HG02678 (cell line): ENCODE measurements around the gene MEI1.

ENCODE experiments used
- ATAC-seq: cut with Tn5 transposase; IDR thresholded peaks from one replicate; pipeline ENCODE4 v1.9.1; 2021; ENCODE audit warnings: mild to moderate bottlenecking, moderate library complexity; ENCODE audit not compliant: unreplicated experiment

MEI1 gene

GRCh38 chr22:41781507-41781906 lies 82.2 kb downstream of the MEI1 start:
- ATAC-seq = peak; percentile 9

GRCh38 chr22:41782316-41782715 lies 83.0 kb downstream of the MEI1 start:
- ATAC-seq = no peak

- ATAC-seq = no peak
These were observed 83.4 kb downstream of the MEI1 start for GRCh38 chr22:41782751-41783150.

- ATAC-seq = no peak
These were observed 88.0 kb downstream of the MEI1 start for GRCh38 chr22:41787331-41787730.

- no peak for ATAC-seq
These were observed 94.6 kb downstream of the MEI1 start for GRCh38 chr22:41793871-41794270.

GRCh38 chr22:41798736-41799135 lies 99.4 kb downstream of the MEI1 start:
- no peak for ATAC-seq

GRCh38 chr22:41799486-41800347 lies 100.4 kb downstream of the MEI1 start:
- peak; percentile 34 for ATAC-seq

GRCh38 chr22:41800348-41801146 lies 101.2 kb downstream of the MEI1 start, which contains the start of gene CCDC134:
TSS of gene CCDC134 (plus strand) at chr22:41800679. CDS start at chr22:41808891, 8,212 bp downstream.
- ATAC-seq = peak; percentile 95

GRCh38 chr22:41801147-41801819 lies 102.0 kb downstream of the MEI1 start:
- ATAC-seq = no peak

GRCh38 chr22:41801886-41802285 lies 102.6 kb downstream of the MEI1 start:
- ATAC-seq = no peak

GRCh38 chr22:41805639-41806038 lies 106.3 kb downstream of the MEI1 start:
- ATAC-seq = no peak

GRCh38 chr22:41808400-41808799 lies 109.1 kb downstream of the MEI1 start:
- ATAC-seq = no peak

GRCh38 chr22:41810022-41810421 lies 110.7 kb downstream of the MEI1 start:
- ATAC-seq = no peak

- no peak for ATAC-seq
These were observed 113.7 kb downstream of the MEI1 start for GRCh38 chr22:41812805-41813545.

- ATAC-seq = no peak
These were observed 114.6 kb downstream of the MEI1 start for GRCh38 chr22:41813726-41814410.

- ATAC-seq = no peak
These were observed 116.4 kb downstream of the MEI1 start for GRCh38 chr22:41815716-41816115.

- no peak for ATAC-seq
These were observed 116.9 kb downstream of the MEI1 start for GRCh38 chr22:41816241-41816640.

- ATAC-seq = no peak
These were observed 117.6 kb downstream of the MEI1 start for GRCh38 chr22:41816871-41817270.

GRCh38 chr22:41818011-41818410 lies 118.7 kb downstream of the MEI1 start:
- ATAC-seq = no peak

- no peak for ATAC-seq
These were observed 119.3 kb downstream of the MEI1 start for GRCh38 chr22:41818596-41818995.
